ENCODE results near the gene CCNL2.
A peak's percentile ranks its signal among the peaks of the same experiment; 100 is the strongest.

CCNL2 gene

DNA sequence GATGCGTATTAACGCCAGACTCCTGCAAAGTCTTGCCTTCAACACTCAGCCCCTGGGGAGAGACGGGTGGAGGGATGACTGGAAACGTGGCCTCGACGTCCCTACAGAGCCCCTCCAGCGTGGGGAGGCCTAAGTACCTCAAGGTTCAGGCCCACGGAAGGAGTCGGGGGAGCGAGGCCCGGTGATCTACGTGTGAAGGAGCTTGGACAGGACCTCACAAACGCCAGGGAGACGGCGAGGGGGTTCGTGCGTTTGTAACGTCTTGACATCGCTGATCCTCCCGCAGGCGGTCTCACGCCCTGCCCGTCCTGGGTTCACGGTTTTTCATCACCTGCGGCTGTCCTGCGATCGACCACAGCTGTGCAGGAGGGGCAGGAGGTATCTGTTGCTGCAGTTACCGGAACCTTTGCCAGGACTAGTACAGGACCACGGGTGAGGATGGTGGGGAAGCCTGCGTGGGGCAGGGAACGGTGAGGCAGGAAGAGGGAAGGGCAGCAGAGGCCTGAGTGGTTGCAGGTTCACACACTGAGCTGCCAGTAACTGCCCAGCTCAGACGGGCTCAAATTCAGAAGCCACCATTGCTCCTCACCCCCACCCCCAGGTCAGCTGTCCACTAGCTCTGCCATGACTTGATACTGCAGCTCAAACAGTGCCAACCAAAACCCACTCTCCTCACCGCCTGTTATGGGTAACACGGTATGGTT is 889 bp upstream of the CCNL2 start:
- H3K36me3 ChIP-seq = peaks cover 82% of the 10 kb centered on the region
- no peaks in the 10 kb centered on the region for H3K9me3 ChIP-seq
- H3K9ac ChIP-seq = peak overlapping the region; percentile 99
- peak overlapping the region; percentile 99 for H3K4me3 ChIP-seq
- H3K4me2 ChIP-seq = peak overlapping the region; percentile 99
- H4K20me1 ChIP-seq = peaks cover 74% of the 10 kb centered on the region
- no peaks in the 10 kb centered on the region for H3K27me3 ChIP-seq
- TF ChIP-seq Cebpa-rat (IDR thresholded peaks at IDR 0.05) = no peak
- H3K27ac ChIP-seq = peak overlapping the region; percentile 97
- peaks cover 40% of the 10 kb centered on the region for H3K4me1 ChIP-seq

DNA sequence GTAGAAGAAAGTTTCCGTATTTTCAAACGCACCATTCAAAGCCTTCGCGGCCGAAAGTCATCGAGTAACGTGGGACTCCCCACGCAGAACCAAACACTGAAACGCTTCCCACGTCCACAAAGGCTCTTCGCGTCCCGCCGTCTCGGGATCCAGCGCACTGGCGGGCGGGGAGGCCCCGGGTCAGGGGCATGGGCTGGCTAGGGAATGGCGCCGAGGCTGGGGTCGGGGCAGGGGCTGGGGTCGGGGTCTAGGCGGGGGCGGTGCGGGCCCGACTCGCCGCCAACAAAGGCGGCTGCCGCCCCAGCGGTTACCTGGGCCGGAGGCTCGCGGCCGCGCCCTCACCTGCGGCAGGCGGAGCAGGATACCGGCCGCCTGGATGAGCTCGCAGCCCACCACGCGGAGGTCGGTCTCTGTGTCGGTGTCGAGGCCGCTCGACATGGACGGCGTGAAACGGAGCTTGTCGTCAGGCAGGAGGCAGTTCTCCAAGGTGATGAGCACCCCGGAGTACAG is 403 bp downstream of the CCNL2 start:
- Histone ChIP-seq H3K4me1 (peaks cover 38% of the 10 kb centered on the region), H3K27me3 (no peaks in the 10 kb centered on the region), H3K4me3 (peak overlapping the region; percentile 99), H3K9me3 (no peaks in the 10 kb centered on the region), H3K4me2 (peak overlapping the region; percentile 95), H3K9ac (peak overlapping the region; percentile 99), H4K20me1 (peaks cover 75% of the 10 kb centered on the region), H3K36me3 (peaks cover 82% of the 10 kb centered on the region), H3K27ac (peak overlapping the region; percentile 97)
- no peak for TF ChIP-seq Cebpa-rat (IDR thresholded peaks at IDR 0.05)

DNA sequence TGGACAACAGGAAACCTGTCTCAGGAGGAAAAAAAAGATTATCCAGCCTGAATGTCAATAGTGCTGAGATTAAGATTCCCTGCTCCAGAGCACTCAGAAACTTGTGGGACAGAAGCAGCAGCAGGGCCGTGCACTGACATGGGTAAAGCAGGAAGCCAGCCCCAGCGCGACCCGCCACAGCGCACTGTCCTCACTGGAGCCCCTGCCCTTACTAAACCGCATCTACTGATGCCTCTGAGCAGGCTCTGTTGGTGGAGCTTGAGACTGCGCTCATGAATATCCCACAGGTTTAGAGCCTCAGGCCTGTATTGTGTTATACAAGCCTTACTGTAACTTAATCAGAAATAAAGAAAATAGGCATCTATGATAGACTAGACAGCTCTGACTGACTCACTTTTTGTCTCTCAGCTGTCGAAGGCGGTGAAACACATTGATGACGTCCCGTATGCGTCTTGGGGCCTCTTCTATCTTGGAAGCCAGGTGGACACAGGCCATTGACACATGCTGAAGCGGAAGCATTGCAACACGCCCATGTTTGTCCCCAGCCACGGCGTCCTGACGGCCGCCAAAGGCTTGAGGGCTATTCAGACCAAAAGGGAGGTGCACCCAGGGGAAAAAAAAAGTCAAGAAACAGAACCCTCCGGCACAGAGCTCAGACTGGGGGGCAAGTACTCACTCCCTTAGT is 1.2 kb downstream of the CCNL2 start:
- H3K36me3 ChIP-seq = peaks cover 82% of the 10 kb centered on the region
- H3K4me2 ChIP-seq = peak overlapping the region; percentile 95
- H4K20me1 ChIP-seq = peaks cover 75% of the 10 kb centered on the region
- no peaks in the 10 kb centered on the region for H3K9me3 ChIP-seq
- peak overlapping the region; percentile 99 for H3K4me3 ChIP-seq
- H3K27ac ChIP-seq = peak overlapping the region; percentile 97
- no peak for TF ChIP-seq Cebpa-rat (IDR thresholded peaks at IDR 0.05)
- H3K4me1 ChIP-seq = peaks cover 38% of the 10 kb centered on the region
- peak overlapping the region; percentile 99 for H3K9ac ChIP-seq
- no peaks in the 10 kb centered on the region for H3K27me3 ChIP-seq

DNA sequence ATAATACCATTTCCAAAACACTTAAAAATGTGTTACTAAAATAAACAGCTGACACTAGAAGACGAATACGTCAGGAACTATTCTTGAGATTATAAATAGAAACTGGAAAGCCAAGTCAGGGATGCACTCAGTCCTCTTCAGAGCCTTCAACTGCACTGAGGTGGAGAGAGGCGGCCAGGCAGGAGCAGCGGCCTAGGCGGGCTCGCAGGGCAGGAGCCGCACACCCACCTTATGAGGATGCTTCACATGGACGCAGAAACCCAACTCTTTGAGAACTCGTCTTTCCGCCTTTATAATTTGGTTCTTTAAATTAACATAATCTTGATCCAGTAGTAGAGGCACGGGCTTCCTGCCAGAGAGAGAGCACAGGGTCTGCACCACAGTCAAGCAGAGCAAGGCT is 4.0 kb downstream of the CCNL2 start:
- Histone ChIP-seq H3K27ac (no peak overlapping the region), H3K4me2 (no peak overlapping the region), H3K36me3 (peaks cover 82% of the 10 kb centered on the region), H3K9me3 (no peaks in the 10 kb centered on the region), H4K20me1 (peaks cover 70% of the 10 kb centered on the region), H3K9ac (no peak overlapping the region), H3K4me1 (peaks cover 19% of the 10 kb centered on the region), H3K27me3 (no peaks in the 10 kb centered on the region), H3K4me3 (no peak overlapping the region)
- TF ChIP-seq Cebpa-rat (IDR thresholded peaks at IDR 0.05) = no peak

DNA sequence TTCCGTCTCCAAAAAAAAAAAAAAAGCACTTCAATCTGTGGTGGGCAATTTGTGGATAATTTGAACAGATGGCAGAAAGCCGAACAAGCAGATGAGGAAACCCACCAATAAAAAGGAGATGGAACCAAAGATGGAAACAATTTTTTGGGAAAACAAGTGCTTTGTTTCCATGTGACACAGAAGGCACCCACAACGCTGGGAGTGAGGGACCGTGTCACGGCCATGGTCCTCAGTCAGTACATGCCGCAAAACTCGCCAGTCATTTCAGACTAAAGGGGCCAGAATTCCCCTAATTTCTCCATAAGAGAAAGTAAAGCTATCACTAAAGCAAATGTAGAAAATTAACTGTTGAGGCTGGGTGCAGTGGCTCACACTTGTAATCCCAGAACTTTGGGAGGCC is 5.0 kb downstream of the CCNL2 start:
- no peaks in the 10 kb centered on the region for H3K27me3 ChIP-seq
- H4K20me1 ChIP-seq = peaks cover 63% of the 10 kb centered on the region
- H3K9ac ChIP-seq = no peak overlapping the region
- H3K27ac ChIP-seq = no peak overlapping the region
- TF ChIP-seq Cebpa-rat (IDR thresholded peaks at IDR 0.05) = no peak
- peaks cover 17% of the 10 kb centered on the region for H3K4me1 ChIP-seq
- H3K36me3 ChIP-seq = peaks cover 92% of the 10 kb centered on the region
- H3K4me3 ChIP-seq = no peak overlapping the region
- no peaks in the 10 kb centered on the region for H3K9me3 ChIP-seq
- no peak overlapping the region for H3K4me2 ChIP-seq

DNA sequence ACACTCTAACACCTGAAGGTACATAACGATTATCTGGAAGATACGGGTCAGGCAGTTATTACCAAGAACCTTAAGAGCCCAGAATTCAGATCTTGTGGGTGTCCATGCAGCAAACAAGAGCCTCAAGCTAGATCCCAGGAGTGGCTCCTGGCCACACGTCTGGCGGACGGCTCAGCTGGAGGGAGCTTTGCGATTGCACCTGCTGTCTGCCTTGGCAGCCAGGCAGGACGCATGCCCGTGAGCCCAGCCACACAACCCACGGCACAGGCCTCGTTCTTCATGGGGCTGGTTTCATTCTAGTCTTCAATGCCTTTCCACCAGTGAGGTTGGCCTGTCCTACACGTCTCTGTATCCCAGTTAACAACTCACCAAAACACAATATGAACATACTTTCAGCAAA is 5.7 kb downstream of the CCNL2 start:
- Histone ChIP-seq H3K27ac (no peak overlapping the region), H3K4me3 (no peak overlapping the region), H4K20me1 (peaks cover 63% of the 10 kb centered on the region), H3K27me3 (no peaks in the 10 kb centered on the region), H3K36me3 (peaks cover 98% of the 10 kb centered on the region), H3K4me2 (no peak overlapping the region), H3K4me1 (peaks cover 17% of the 10 kb centered on the region), H3K9ac (no peak overlapping the region), H3K9me3 (no peaks in the 10 kb centered on the region)
- TF ChIP-seq Cebpa-rat (IDR thresholded peaks at IDR 0.05) = no peak

DNA sequence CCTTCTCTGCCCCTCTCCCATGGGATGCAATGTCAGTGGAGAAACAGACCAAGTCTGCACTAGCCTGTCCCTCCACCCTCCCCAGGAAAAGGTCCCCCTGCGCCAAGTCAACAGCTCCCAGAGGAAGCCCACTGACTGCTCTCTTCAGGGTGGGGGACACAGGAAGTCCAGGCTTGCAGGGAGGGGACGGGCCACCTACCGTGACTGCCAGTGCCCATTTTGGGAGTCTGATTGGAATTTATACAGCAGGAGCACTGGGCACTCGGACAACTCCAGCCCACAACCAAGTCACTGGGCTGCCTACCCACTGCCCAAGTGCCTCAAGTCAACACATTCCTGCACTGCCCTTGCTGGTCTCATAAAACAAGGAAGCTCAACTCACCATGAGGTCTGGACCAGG is 6.1 kb downstream of the CCNL2 start:
- Histone ChIP-seq H3K4me1 (peaks cover 13% of the 10 kb centered on the region), H3K9ac (no peak overlapping the region), H4K20me1 (peaks cover 65% of the 10 kb centered on the region), H3K4me3 (no peak overlapping the region), H3K9me3 (no peaks in the 10 kb centered on the region), H3K36me3 (peaks cover 100% of the 10 kb centered on the region), H3K27ac (no peak overlapping the region), H3K4me2 (no peak overlapping the region), H3K27me3 (no peaks in the 10 kb centered on the region)
- TF ChIP-seq Cebpa-rat (IDR thresholded peaks at IDR 0.05) = no peak

DNA sequence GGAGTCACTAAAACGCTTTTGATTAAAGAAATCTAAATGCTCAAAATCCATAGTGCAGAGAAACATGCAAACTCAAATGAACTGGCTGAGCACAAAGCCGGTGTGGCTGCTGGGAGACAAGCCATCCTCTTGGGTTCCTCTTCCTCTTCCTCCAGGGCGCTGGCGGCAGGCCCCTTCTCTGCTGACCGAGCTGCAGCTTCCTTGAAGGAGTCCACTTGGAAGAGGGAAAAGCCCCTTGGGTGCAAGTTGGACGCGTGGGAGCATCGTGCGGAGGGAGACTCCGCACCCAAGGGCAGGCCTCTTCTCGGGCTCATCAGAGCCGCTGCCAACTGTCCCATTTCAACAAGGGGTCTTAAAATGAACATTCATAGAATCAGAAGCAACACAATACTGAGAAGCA is 7.9 kb downstream of the CCNL2 start:
- no peaks in the 10 kb centered on the region for H3K9me3 ChIP-seq
- H3K4me1 ChIP-seq = no peaks in the 10 kb centered on the region
- H3K36me3 ChIP-seq = peaks cover 100% of the 10 kb centered on the region
- no peak overlapping the region for H3K27ac ChIP-seq
- no peak for TF ChIP-seq Cebpa-rat (IDR thresholded peaks at IDR 0.05)
- peaks cover 74% of the 10 kb centered on the region for H4K20me1 ChIP-seq
- H3K4me3 ChIP-seq = no peak overlapping the region
- H3K27me3 ChIP-seq = no peaks in the 10 kb centered on the region
- H3K9ac ChIP-seq = no peak overlapping the region
- H3K4me2 ChIP-seq = no peak overlapping the region

DNA sequence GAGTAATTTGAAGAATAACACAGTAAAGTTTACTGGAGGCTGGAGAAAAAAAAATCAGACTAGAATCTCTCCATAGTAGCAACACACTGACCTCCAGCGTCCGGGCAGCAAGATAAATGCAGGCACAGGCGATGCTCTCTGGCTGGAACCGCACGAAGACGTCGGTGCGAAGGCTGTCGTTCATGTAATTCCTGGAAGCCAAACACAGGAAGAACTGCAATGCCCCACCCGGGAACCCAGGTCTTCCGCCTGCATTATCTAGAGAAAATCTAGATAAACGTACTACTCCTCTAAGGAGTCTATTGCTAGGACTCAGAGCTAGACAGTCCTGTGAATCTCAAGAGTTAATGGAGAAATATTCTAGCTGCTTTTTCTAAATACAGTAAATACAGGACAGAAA is 8.5 kb downstream of the CCNL2 start:
- no peak overlapping the region for H3K4me3 ChIP-seq
- H4K20me1 ChIP-seq = peaks cover 75% of the 10 kb centered on the region
- TF ChIP-seq Cebpa-rat (IDR thresholded peaks at IDR 0.05) = no peak
- H3K27ac ChIP-seq = no peak overlapping the region
- no peak overlapping the region for H3K4me2 ChIP-seq
- H3K27me3 ChIP-seq = no peaks in the 10 kb centered on the region
- no peaks in the 10 kb centered on the region for H3K9me3 ChIP-seq
- no peaks in the 10 kb centered on the region for H3K4me1 ChIP-seq
- H3K36me3 ChIP-seq = peaks cover 100% of the 10 kb centered on the region
- H3K9ac ChIP-seq = no peak overlapping the region

DNA sequence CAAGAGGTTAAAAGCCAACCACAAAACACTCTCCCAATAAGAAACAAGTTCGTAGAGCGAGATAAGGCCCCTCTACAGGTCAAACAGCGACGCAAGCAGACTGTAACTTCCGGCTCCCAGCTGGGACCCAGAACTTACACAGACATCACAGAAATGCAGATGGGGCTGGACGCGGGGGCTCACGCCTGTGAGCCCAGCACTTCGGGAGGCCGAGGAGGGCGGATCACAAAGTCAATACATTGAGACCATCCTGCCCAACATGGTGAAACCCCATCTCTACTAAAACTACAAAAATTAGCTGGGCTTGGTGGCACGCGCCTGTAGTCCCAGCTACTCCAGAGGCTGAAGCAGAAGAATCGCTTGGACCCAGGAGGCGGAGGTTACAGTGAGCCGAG is 11.1 kb downstream of the CCNL2 start:
- TF ChIP-seq Cebpa-rat (IDR thresholded peaks at IDR 0.05) = no peak
- Histone ChIP-seq H4K20me1 (peaks cover 61% of the 10 kb centered on the region), H3K36me3 (peaks cover 99% of the 10 kb centered on the region), H3K9ac (no peak overlapping the region), H3K4me2 (no peak overlapping the region), H3K4me1 (no peaks in the 10 kb centered on the region), H3K27me3 (no peaks in the 10 kb centered on the region), H3K9me3 (0 out of 2 replicates have a peak, but pooled peaks cover 4% of the 10 kb centered on the region), H3K27ac (no peak overlapping the region), H3K4me3 (no peak overlapping the region)
